ENCODE measurements around the gene IL15RA. TPM values are rescaled to one million over a fixed set of nuclear protein-coding genes. Genes with fewer than 3 reads are reported as not detected.

IL15RA gene
- total RNA-seq, 1 experiment from 2014 or later, result 1.9 TPM

GRCh38 chr10:5905854-5906507, 71.4 kb downstream of the IL15RA start (continued):
- no peak for TF ChIP-seq AFF4 (CRISPR knock-in tag; IDR thresholded peaks at IDR 0.05; ENCODE audit: borderline replicate concordance)
- no peak for TF ChIP-seq ZNF532 (CRISPR knock-in tag; IDR thresholded peaks at IDR 0.05; ENCODE audit: borderline replicate concordance)
- no peak for TF ChIP-seq ATF3 (CRISPR knock-in tag; conservative IDR thresholded peaks at IDR 0.05)
- TF ChIP-seq ZNF425 (CRISPR knock-in tag; conservative IDR thresholded peaks at IDR 0.05), result no peak
- TF ChIP-seq CBFB (CRISPR knock-in tag; IDR thresholded peaks at IDR 0.05; ENCODE audit: low read depth), result no peak

GRCh38 chr10:5904227-5904626, 73.1 kb downstream of the IL15RA start:
- POLR2A ChIA-PET, result no interaction called here
- H3K4me1 Mint-ChIP-seq, result no peaks in the 10 kb centered on the region

GRCh38 chr10:5903563-5903962, 73.8 kb downstream of the IL15RA start:
- Mint-ChIP-seq H3K4me1 (no peaks in the 10 kb centered on the region), H3K36me3 (peaks cover 36% of the 10 kb centered on the region), H3K9me3 (no peaks in the 10 kb centered on the region), H3K4me3 (no peak overlapping the region), H3K27me3 (ENCODE audit: low read depth) (no peaks in the 10 kb centered on the region), H3K27ac (no peak overlapping the region)
- ChIA-PET POLR2A (no interaction called here), CTCF (no interaction called here)
- no peak for DNase-seq (ENCODE audit: low spot score)
- TF ChIP-seq IRF2 (CRISPR knock-in tag; IDR thresholded peaks at IDR 0.05; ENCODE audit: borderline replicate concordance, low read depth) (no peak), ATF6 (CRISPR knock-in tag; IDR thresholded peaks at IDR 0.05) (no peak), CREM (CRISPR knock-in tag; IDR thresholded peaks at IDR 0.05) (no peak)
- ATAC-seq, result no peak

More at GRCh38 chr10:5904227-5904626, 73.1 kb downstream of the IL15RA start:
- H3K27me3 Mint-ChIP-seq (ENCODE audit: low read depth), result no peaks in the 10 kb centered on the region
- H3K9me3 Mint-ChIP-seq, result no peaks in the 10 kb centered on the region
- CTCF ChIA-PET, result no interaction called here
- ATAC-seq (no peak), DNase-seq (ENCODE audit: low spot score) (no peak)
- TF ChIP-seq SMAD3 (CRISPR knock-in tag; IDR thresholded peaks at IDR 0.05; ENCODE audit: borderline replicate concordance), result no peak
- H3K4me3 Mint-ChIP-seq, result no peak overlapping the region
- no peak overlapping the region for H3K27ac Mint-ChIP-seq
- H3K36me3 Mint-ChIP-seq, result peaks cover 43% of the 10 kb centered on the region

All from WTC11 (cell line).